ENCODE data around the gene ATXN7.

DNA sequence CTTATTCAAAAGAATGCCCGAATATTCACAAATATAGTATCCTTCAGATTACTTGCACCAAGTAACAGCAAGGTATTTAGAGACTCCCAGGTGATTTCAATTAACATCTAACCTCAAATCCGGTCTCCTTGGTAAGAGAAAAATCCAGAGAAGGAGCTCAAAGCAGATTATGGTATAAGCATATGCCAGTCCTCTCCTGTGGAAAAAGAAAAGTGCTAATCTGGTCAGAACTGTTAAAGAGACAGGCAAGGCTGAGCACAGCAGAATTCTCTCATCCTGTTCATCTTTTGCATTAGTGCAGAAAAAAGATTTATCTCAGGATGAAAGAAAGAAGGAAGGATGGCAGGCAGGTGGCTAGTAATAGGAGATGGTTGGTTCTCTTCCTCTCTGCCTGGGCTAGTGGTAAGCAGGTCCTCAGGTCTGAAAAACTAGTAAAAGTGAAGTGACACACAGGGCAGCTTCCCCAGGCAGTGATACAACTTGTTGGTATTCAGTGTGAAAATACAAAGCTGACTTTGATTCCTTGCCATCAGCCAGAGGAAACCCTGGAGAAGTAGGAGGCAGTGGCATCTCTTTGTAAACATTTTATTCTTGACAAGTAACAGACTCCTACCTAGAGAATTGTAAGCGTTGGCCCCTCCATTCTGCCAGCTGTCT, 14.2 kb downstream of the ATXN7 start:
- TF ChIP-seq, protein P1, sequence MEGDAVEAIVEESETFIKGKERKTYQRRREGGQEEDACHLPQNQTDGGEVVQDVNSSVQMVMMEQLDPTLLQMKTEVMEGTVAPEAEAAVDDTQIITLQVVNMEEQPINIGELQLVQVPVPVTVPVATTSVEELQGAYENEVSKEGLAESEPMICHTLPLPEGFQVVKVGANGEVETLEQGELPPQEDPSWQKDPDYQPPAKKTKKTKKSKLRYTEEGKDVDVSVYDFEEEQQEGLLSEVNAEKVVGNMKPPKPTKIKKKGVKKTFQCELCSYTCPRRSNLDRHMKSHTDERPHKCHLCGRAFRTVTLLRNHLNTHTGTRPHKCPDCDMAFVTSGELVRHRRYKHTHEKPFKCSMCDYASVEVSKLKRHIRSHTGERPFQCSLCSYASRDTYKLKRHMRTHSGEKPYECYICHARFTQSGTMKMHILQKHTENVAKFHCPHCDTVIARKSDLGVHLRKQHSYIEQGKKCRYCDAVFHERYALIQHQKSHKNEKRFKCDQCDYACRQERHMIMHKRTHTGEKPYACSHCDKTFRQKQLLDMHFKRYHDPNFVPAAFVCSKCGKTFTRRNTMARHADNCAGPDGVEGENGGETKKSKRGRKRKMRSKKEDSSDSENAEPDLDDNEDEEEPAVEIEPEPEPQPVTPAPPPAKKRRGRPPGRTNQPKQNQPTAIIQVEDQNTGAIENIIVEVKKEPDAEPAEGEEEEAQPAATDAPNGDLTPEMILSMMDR (IDR thresholded peaks at IDR 0.05) = no peak
- no peak for TF ChIP-seq ZFX (IDR thresholded peaks at IDR 0.05; ENCODE audit: borderline replicate concordance)

All from 22Rv1 (cell line).